Esophagus squamous epithelium (tissue), 5 donors: Measurements from ENCODE around the gene SMIM8. TPM values are rescaled to one million over a fixed set of nuclear protein-coding genes. Genes with fewer than 3 reads are reported as not detected.

Experiments
- DNase-seq: peaks from one replicate; lab custom pipeline; 2025; lab: John Stamatoyannopoulos, UW
- H3K27ac ChIP-seq, 4 donors: fragments of 200-600 bp; sonication (generic); one replicate each; pipeline ENCODE4 v1.5.1; 2016 to 2019; ENCODE audit warnings: mild to moderate bottlenecking in 1 of 4
- H3K27me3 ChIP-seq, 4 donors: fragments of 200-600 bp; sonication (generic); 1 replicate in 3 of 4; 2 replicates in 1 of 4; pipeline versions ENCODE4 v1.5.1 to v1.6.0; 2017 to 2021; ENCODE audit warnings: antibody characterized with exemption in 1 of 4
- H3K36me3 ChIP-seq, 3 donors: fragments of 200-600 bp; sonication (generic); one replicate each; pipeline ENCODE4 v1.5.1; 2016 to 2019
- H3K4me1 ChIP-seq, 3 donors: fragments of 200-600 bp; sonication (generic); one replicate each; pipeline ENCODE4 v1.5.1; 2017 to 2019
- H3K4me3 ChIP-seq, 4 donors: fragments of 200-600 bp; sonication (generic); 1 replicate in 3 of 4; 2 replicates in 1 of 4; pipeline ENCODE4 v1.5.1; 2016 to 2019; ENCODE audit warnings: mild to moderate bottlenecking in 2 of 4, moderate library complexity in 1 of 4
- H3K9me3 ChIP-seq, 3 donors: fragments of 200-600 bp; sonication (generic); one replicate each; pipeline ENCODE4 v1.5.1; 2016 to 2019
- CTCF ChIP-seq, 6 experiments: fragments of 450-650 bp in 4 of 6; fragments of 200-600 bp in 2 of 6; sonication (generic) in 2 of 6; IDR thresholded peaks; one replicate each; pipeline ENCODE4 v1.5.1; 2016 to 2019; ENCODE audit warnings: antibody characterized with exemption in 6 of 6, mild to moderate bottlenecking in 4 of 6, moderate library complexity in 4 of 6
- POLR2A ChIP-seq, 4 donors: fragments of 450-650 bp; IDR thresholded peaks; one replicate each; pipeline ENCODE4 v1.6.1; 2017; ENCODE audit warnings: antibody characterized with exemption in 4 of 4, mild to moderate bottlenecking in 4 of 4, moderate library complexity in 3 of 4
- WGBS, 2 donors: methylation state at CpG; one replicate each; pipeline ENCODE4 v1.1.5; 2018; 5-methylcytosine and 5-hydroxymethylcytosine counted together
- intact Hi-C: fragments of 100-400 bp; cut with DNase I; formaldehyde crosslinking; loops from one replicate; pipeline ENCODE4 v1.15.0; 2022
- total RNA-seq, 4 donors: library from RNA; depleted of rRNA; stranded (reverse); fragments of >200 nt; gene quantifications; one replicate each; pipeline ENCODE4 v1.1.0, GENCODE V29; 2016
- donor health status: DM: yes; HTN: yes; CAD: no.

Gene SMIM8
- total RNA-seq, 4 donors from 2014 or later, result 2.3 to 6.3 (median 4.5) TPM

GRCh38 chr6:87350516-87350915 is 28.1 kb downstream of the SMIM8 start:
- TF ChIP-seq CTCF (IDR thresholded peaks at IDR 0.05), result no peak
- TF ChIP-seq POLR2A (IDR thresholded peaks at IDR 0.05), result no peak
- H3K27me3 ChIP-seq, result no peaks in the 10 kb centered on the region
- no peaks in the 10 kb centered on the region for H3K36me3 ChIP-seq
- DNase-seq, result no peak
- H3K4me1 ChIP-seq, result no peaks in the 10 kb centered on the region
- H3K9me3 ChIP-seq, result no peaks in the 10 kb centered on the region
- H3K27ac ChIP-seq, result no peak overlapping the region
- intact Hi-C loops, result no loop called here
- H3K4me3 ChIP-seq, result no peak overlapping the region

- intact Hi-C loops, result no loop called here
Measured at GRCh38 chr6:87351583-87351982, 29.2 kb downstream of the SMIM8 start.

GRCh38 chr6:87356181-87356580 is 33.8 kb downstream of the SMIM8 start:
- no peaks in the 10 kb centered on the region for H3K9me3 ChIP-seq
- no peak for DNase-seq
- intact Hi-C loops, result no loop called here
- H3K27me3 ChIP-seq, result no peaks in the 10 kb centered on the region
- no peak overlapping the region for H3K27ac ChIP-seq
- TF ChIP-seq POLR2A (IDR thresholded peaks at IDR 0.05), result no peak
- no peak for TF ChIP-seq CTCF (IDR thresholded peaks at IDR 0.05)
- no peaks in the 10 kb centered on the region for H3K36me3 ChIP-seq
- H3K4me1 ChIP-seq, result no peaks in the 10 kb centered on the region
- 89% methylated on average over 4 of the region's 4 CpGs for WGBS, 2 donors
- H3K4me3 ChIP-seq, result no peak overlapping the region

More at GRCh38 chr6:87351583-87351982, 29.2 kb downstream of the SMIM8 start:
- Histone ChIP-seq H3K27me3 (no peaks in the 10 kb centered on the region), H3K4me1 (no peaks in the 10 kb centered on the region), H3K27ac (no peak overlapping the region), H3K4me3 (no peak overlapping the region), H3K9me3 (no peaks in the 10 kb centered on the region), H3K36me3 (no peaks in the 10 kb centered on the region)
- TF ChIP-seq CTCF (IDR thresholded peaks at IDR 0.05), result no peak
- TF ChIP-seq POLR2A (IDR thresholded peaks at IDR 0.05), result no peak
- WGBS, 2 donors, result 91 to 100% methylated on average over 1 of the region's 1 CpG
- no peak for DNase-seq

- intact Hi-C loops, result no loop called here
- WGBS, 2 donors, result 82 to 83% methylated on average over 3 of the region's 3 CpGs
- Histone ChIP-seq H3K4me1 (no peaks in the 10 kb centered on the region), H3K9me3 (no peaks in the 10 kb centered on the region), H3K36me3 (no peaks in the 10 kb centered on the region), H3K27ac (no peak overlapping the region), H3K4me3 (no peak overlapping the region), H3K27me3 (no peaks in the 10 kb centered on the region)
- DNase-seq, result no peak
- TF ChIP-seq CTCF (IDR thresholded peaks at IDR 0.05) (no peak), POLR2A (IDR thresholded peaks at IDR 0.05) (no peak)
Measured at GRCh38 chr6:87357479-87358196, 35.2 kb downstream of the SMIM8 start.

GRCh38 chr6:87364602-87365252 is 42.3 kb downstream of the SMIM8 start:
- Histone ChIP-seq H3K27me3 (no peaks in the 10 kb centered on the region), H3K9me3 (peaks cover 0 to 5% (median 0%) of the 10 kb centered on the region in 3 donors), H3K27ac (no peak overlapping the region), H3K4me1 (no peaks in the 10 kb centered on the region), H3K4me3 (no peak overlapping the region), H3K36me3 (no peaks in the 10 kb centered on the region)
- DNase-seq, result no peak
- WGBS, 2 donors, result 57 to 77% methylated on average over 5 of the region's 5 CpGs
- TF ChIP-seq POLR2A (IDR thresholded peaks at IDR 0.05) (no peak), CTCF (IDR thresholded peaks at IDR 0.05) (no peak)
- intact Hi-C loops, result no loop called here
